Left ventricle myocardium inferior (tissue), 1 donor: Measurements from ENCODE around the gene RHPN2. TPM values are rescaled to one million over a fixed set of nuclear protein-coding genes. Genes with fewer than 3 reads are reported as not detected.
A peak's percentile ranks its signal among the peaks of the same experiment; 100 is the strongest.
"Not testable (repeated sequence)": the region's sequence is repeated elsewhere in the genome, so short reads cannot be mapped to it uniquely, and the experiment has no call there.

Experiments
- DNase-seq: peaks from one replicate; pipeline ENCODE4 v3.0.0-alpha.2; 2020
- H3K27ac ChIP-seq: fragments of 200-600 bp; replicated peaks from 2 replicates; pipeline ENCODE4 v1.8.0; 2021
- H3K27me3 ChIP-seq: fragments of 200-600 bp; 2 replicates; pipeline ENCODE4 v1.8.0; 2021; ENCODE audit warnings: low read depth
- H3K36me3 ChIP-seq: fragments of 200-600 bp; 2 replicates; pipeline ENCODE4 v1.8.0; 2021
- H3K4me1 ChIP-seq: fragments of 200-600 bp; 2 replicates; pipeline ENCODE4 v1.8.0; 2021
- H3K4me3 ChIP-seq: fragments of 200-600 bp; 2 replicates; pipeline ENCODE4 v1.8.0; 2021; ENCODE audit warnings: mild to moderate bottlenecking, moderate library complexity
- H3K9me3 ChIP-seq: fragments of 200-600 bp; replicated peaks from 2 replicates; pipeline ENCODE4 v1.8.0; 2021
- CTCF ChIP-seq: fragments of 200-600 bp; IDR thresholded peaks from 2 replicates; pipeline ENCODE4 v1.8.0; 2021; ENCODE audit warnings: antibody characterized with exemption, mild to moderate bottlenecking, borderline replicate concordance
- intact Hi-C: fragments of 100-400 bp; cut with micrococcal nuclease; formaldehyde crosslinking; loops from one replicate; pipeline ENCODE4 v1.11.0; 2022
- total RNA-seq: library from RNA; stranded (reverse); fragmentation: NEBNext Ultra II Directional; extraction: Animal tissue kit (Norgen Biotek cat#: 25700); gene quantifications from one replicate; pipeline ENCODE4 v1.2.1, GENCODE V29; 2021
- donor health status: DM: no; HTN: yes; CAD: no; lungs with severe emphysema.

RHPN2 gene
- total RNA-seq, 1 donor from 2014 or later: 1.0 TPM

- no peak overlapping the region for H3K4me3 ChIP-seq
- no peaks in the 10 kb centered on the region for H3K36me3 ChIP-seq
- no peak for TF ChIP-seq CTCF
- H3K9me3 ChIP-seq: no peaks in the 10 kb centered on the region
- H3K27ac ChIP-seq: no peak overlapping the region
- DNase-seq: no peak
- H3K27me3 ChIP-seq: peaks cover 6% of the 10 kb centered on the region
- H3K4me1 ChIP-seq: peaks cover 3% of the 10 kb centered on the region
- intact Hi-C loops: no loop called here
These were observed 17.3 kb downstream of the RHPN2 start for GRCh38 chr19:33047422-33047821.

- DNase-seq, H3K36me3 ChIP-seq, H3K27me3 ChIP-seq, H3K4me3 ChIP-seq, H3K9me3 ChIP-seq, intact Hi-C loops, H3K4me1 ChIP-seq: not testable (repeated sequence)
- peak overlapping the region; percentile 3 for H3K27ac ChIP-seq
These were observed 22.9 kb downstream of the RHPN2 start for GRCh38 chr19:33041828-33042160.

GRCh38 chr19:33040994-33041827, 23.5 kb downstream of the RHPN2 start:
- Histone ChIP-seq H3K36me3 (no peaks in the 10 kb centered on the region), H3K4me3 (no peak overlapping the region), H3K4me1 (no peaks in the 10 kb centered on the region), H3K27me3 (no peaks in the 10 kb centered on the region), H3K9me3 (no peaks in the 10 kb centered on the region), H3K27ac (peak overlapping the region; percentile 3)
- intact Hi-C loops: no loop called here
- TF ChIP-seq CTCF: no peak
- DNase-seq: no peak

GRCh38 chr19:33039815-33040214, 24.9 kb downstream of the RHPN2 start:
- no peak overlapping the region for H3K4me3 ChIP-seq
- no peaks in the 10 kb centered on the region for H3K4me1 ChIP-seq
- intact Hi-C loops: no loop called here
- H3K36me3 ChIP-seq: no peaks in the 10 kb centered on the region
- H3K27ac ChIP-seq: no peak overlapping the region
- H3K9me3 ChIP-seq: no peaks in the 10 kb centered on the region
- no peaks in the 10 kb centered on the region for H3K27me3 ChIP-seq
- DNase-seq: no peak
- no peak for TF ChIP-seq CTCF

- DNase-seq: no peak
- Histone ChIP-seq H3K36me3 (no peaks in the 10 kb centered on the region), H3K4me3 (no peak overlapping the region), H3K27me3 (no peaks in the 10 kb centered on the region), H3K4me1 (no peaks in the 10 kb centered on the region), H3K27ac (no peak overlapping the region), H3K9me3 (no peaks in the 10 kb centered on the region)
- no peak for TF ChIP-seq CTCF
- intact Hi-C loops: no loop called here
These were observed 25.5 kb downstream of the RHPN2 start for GRCh38 chr19:33039108-33039599.

- H3K27me3 ChIP-seq, H3K9me3 ChIP-seq, intact Hi-C loops, H3K4me3 ChIP-seq, H3K36me3 ChIP-seq, H3K4me1 ChIP-seq, DNase-seq, H3K27ac ChIP-seq: not testable (repeated sequence)
These were observed 27.3 kb downstream of the RHPN2 start for GRCh38 chr19:33037168-33038025.

GRCh38 chr19:33036370-33037167, 28.1 kb downstream of the RHPN2 start:
- H3K9me3 ChIP-seq, H3K4me1 ChIP-seq, H3K27me3 ChIP-seq, H3K4me3 ChIP-seq, H3K27ac ChIP-seq, DNase-seq, intact Hi-C loops, H3K36me3 ChIP-seq: not testable (repeated sequence)
